Neutrophil (primary cell): ENCODE data around the gene RBP5.
A peak's percentile ranks its signal among the peaks of the same experiment; 100 is the strongest.

Experiments used
- H3K27ac ChIP-seq: fragments of 200-600 bp; sonication (generic); 2 replicates; pipeline ENCODE4 v1.5.1; 2016; ENCODE audit warnings: mild to moderate bottlenecking, moderate library complexity
- H3K27me3 ChIP-seq: fragments of 200-600 bp; sonication (generic); 2 replicates; pipeline ENCODE4 v1.6.0; 2016; ENCODE audit warnings: mild to moderate bottlenecking
- H3K36me3 ChIP-seq: fragments of 200-600 bp; sonication (generic); 2 replicates; pipeline ENCODE4 v1.5.1; 2017
- H3K4me1 ChIP-seq, 2 experiments: fragments of 200-600 bp in 1 of 2; sonication (generic) in 1 of 2; 1 replicate in 1 of 2; 2 replicates in 1 of 2; pipeline versions ENCODE4 v1.5.1 to v1.6.1; 2013 to 2016; ENCODE audit warnings: low read depth in 1 of 2, low read length in 1 of 2, mild to moderate bottlenecking in 1 of 2, moderate library complexity in 1 of 2; ENCODE audit not compliant: control insufficient read depth in 1 of 2, insufficient read depth in 1 of 2
- H3K4me3 ChIP-seq, 2 experiments: fragments of 200-600 bp in 1 of 2; sonication (generic) in 1 of 2; 1 replicate in 1 of 2; 2 replicates in 1 of 2; pipeline ENCODE4 v1.5.1; 2013 to 2016; ENCODE audit warnings: low read depth in 1 of 2, low read length in 1 of 2, mild to moderate bottlenecking in 1 of 2, moderate library complexity in 1 of 2
- H3K9me3 ChIP-seq: fragments of 200-600 bp; sonication (generic); 2 replicates; pipeline ENCODE4 v1.5.1; 2016
- TF ChIP-seq, protein P1 (sequence below): fragments of 200-600 bp; sonication (generic); IDR thresholded peaks from 2 replicates; pipeline ENCODE4 v1.5.1; 2016; ENCODE audit warnings: antibody characterized with exemption

RBP5 gene, protein sequence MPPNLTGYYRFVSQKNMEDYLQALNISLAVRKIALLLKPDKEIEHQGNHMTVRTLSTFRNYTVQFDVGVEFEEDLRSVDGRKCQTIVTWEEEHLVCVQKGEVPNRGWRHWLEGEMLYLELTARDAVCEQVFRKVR

DNA sequence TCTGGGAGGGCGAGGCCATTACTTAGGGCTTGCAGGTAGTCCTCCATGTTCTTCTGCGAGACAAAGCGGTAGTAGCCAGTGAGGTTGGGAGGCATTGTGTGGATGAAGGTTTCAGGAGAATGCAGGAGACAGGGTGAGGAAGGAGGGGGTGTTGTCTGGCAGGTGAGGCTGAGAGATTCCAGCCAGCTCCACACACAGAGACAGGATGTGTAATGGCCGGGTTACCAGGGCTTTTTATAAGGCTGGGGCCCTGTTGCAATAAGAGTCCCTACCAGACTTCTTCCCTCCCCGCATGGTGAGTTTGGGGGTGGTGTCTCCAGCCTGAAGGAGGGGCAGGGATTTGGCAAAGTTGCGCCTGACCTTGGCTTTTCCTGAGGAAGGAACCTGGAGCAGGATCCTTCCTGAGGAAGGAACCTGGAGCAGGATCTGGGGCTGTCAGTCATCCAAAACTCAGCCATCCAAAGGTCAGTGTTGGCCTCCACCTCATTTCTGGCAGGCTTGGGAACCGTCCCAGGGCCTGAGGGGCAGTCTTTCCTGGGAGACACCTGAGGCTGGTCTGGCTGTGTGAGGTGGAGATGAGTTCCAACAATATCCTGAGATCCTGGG is at the start of gene RBP5:
RBP5 (minus strand) TSS at position 209 of the 606 bp plus-strand sequence; CDS start at position 95, 114 bp downstream.
- TF ChIP-seq, protein P1, sequence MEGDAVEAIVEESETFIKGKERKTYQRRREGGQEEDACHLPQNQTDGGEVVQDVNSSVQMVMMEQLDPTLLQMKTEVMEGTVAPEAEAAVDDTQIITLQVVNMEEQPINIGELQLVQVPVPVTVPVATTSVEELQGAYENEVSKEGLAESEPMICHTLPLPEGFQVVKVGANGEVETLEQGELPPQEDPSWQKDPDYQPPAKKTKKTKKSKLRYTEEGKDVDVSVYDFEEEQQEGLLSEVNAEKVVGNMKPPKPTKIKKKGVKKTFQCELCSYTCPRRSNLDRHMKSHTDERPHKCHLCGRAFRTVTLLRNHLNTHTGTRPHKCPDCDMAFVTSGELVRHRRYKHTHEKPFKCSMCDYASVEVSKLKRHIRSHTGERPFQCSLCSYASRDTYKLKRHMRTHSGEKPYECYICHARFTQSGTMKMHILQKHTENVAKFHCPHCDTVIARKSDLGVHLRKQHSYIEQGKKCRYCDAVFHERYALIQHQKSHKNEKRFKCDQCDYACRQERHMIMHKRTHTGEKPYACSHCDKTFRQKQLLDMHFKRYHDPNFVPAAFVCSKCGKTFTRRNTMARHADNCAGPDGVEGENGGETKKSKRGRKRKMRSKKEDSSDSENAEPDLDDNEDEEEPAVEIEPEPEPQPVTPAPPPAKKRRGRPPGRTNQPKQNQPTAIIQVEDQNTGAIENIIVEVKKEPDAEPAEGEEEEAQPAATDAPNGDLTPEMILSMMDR: no peak
- Histone ChIP-seq H3K27ac (no peak within 1 kb of the TSS), H3K36me3 (peaks cover 9% of the 10 kb centered on the region), H3K27me3 (peaks cover 60% of the 10 kb centered on the region), H3K9me3 (no peaks in the 10 kb centered on the region), H3K4me3 (peak within 1 kb of the TSS; percentile 56 to 64), H3K4me1 (peaks cover 19 to 20% of the 10 kb centered on the region in 2 experiments)

DNA sequence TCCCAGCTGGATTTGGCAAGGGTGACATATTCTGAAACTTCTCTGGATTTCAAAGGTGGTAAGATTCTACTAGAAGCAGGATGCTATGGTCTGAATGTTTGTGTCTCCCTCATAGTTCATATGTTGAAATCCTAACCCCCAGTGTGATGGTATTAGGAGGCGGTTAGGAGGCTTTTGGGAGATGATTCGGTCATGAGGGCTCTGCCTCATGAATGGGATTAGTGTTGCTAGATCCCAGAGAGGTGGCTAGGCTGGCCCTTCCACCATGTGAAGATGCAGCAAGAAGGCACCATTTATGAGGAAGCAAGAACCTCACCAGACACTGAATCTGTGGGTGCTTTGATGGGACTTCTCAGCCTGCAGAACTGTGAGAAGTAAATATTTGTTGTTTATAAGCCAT is 49.8 kb upstream of the RBP5 start:
- Histone ChIP-seq H3K4me3 (no peak overlapping the region), H3K27ac (no peak overlapping the region), H3K36me3 (no peaks in the 10 kb centered on the region), H3K9me3 (no peaks in the 10 kb centered on the region), H3K4me1 (peaks cover 6 to 7% of the 10 kb centered on the region in 2 experiments), H3K27me3 (peaks cover 8% of the 10 kb centered on the region)
- TF ChIP-seq, protein P1: no peak

DNA sequence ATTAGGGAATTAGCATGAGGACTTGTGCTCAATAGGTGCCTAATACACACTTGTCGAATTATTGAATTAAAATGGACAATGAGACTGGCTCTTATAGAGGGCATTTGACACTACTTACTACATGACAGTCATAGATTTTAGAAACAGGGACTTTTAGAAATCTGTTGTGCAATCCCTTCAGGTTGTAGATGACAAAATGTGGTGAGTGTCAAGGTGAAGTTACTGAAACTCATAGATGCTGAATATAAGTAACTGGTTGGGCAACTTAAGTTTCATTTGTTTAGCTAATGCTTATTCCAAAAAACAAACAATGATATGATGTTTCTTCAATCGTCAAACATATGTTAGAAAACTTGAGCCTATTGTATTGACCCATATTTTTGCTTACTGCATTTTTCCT is 47.9 kb upstream of the RBP5 start:
- Histone ChIP-seq H3K9me3 (no peaks in the 10 kb centered on the region), H3K4me3 (no peak overlapping the region), H3K27me3 (peaks cover 8% of the 10 kb centered on the region), H3K36me3 (no peaks in the 10 kb centered on the region), H3K4me1 (peaks cover 6 to 7% of the 10 kb centered on the region in 2 experiments), H3K27ac (no peak overlapping the region)
- TF ChIP-seq, protein P1: no peak

DNA sequence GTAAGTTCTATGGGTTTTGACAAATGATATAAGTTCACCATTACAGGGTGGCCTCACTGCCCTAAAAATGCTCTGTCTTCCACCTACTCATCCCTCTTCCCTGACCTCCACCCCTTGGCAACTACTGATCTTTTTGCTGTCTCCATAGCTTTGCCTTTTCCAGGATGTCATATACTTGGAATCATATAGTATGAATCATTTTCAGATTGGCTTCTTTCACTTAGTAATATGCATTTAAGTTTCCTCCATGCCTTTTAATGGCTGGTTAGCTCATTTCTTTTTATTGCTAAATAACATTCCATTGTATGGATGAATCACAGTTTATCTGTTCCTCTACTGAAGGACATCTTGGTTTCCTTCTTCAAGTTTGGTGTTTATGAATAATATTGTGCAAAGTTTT is 46.8 kb upstream of the RBP5 start:
- Histone ChIP-seq H3K27me3 (peaks cover 8% of the 10 kb centered on the region), H3K27ac (no peak overlapping the region), H3K4me1 (peaks cover 6 to 7% of the 10 kb centered on the region in 2 experiments), H3K36me3 (no peaks in the 10 kb centered on the region), H3K4me3 (no peak overlapping the region), H3K9me3 (no peaks in the 10 kb centered on the region)
- TF ChIP-seq, protein P1: no peak

DNA sequence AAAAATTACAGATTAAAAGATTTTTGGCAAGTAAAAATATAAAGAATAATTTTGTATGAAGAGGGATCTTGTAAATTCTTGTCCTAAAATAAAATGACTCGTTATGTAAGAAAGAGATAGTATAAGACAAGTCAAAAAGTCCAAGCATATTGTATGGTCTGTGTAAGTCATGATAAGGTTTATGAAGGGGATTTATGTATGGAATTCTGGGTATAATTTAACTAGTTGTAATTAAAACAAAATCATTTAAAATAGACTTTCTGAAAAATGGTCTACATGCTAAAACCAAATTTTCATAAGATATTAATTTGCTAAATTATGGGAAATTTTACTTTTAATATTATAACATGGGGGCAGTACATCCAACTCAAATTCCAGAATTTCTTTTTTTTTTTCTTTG is 43.2 kb upstream of the RBP5 start:
- Histone ChIP-seq H3K36me3 (no peaks in the 10 kb centered on the region), H3K9me3 (peaks cover 9% of the 10 kb centered on the region), H3K27ac (no peak overlapping the region)

More for the DNA sequence above, 43.2 kb upstream of the RBP5 start:
- TF ChIP-seq, protein P1: no peak
- Histone ChIP-seq H3K27me3 (peaks cover 8% of the 10 kb centered on the region), H3K4me1 (peaks cover 4% of the 10 kb centered on the region in 2 experiments), H3K4me3 (no peak overlapping the region)
